DOHH2 (cell line): ENCODE data around the gene SF3B6.

ENCODE experiments used
- H3F3A ChIP-seq: fragments of 200-600 bp; sonication (generic), shearing (Covaris generic); 2 replicates; pipeline ENCODE4 v1.6.0; 2016; ENCODE audit warnings: antibody characterized with exemption, mild to moderate bottlenecking; ENCODE audit not compliant: control insufficient read depth, insufficient read depth
- H3K27ac ChIP-seq: fragments of 200-600 bp; sonication (generic); 2 replicates; pipeline ENCODE4 v1.5.1; 2014; ENCODE audit warnings: low read depth, mild to moderate bottlenecking, low read length, moderate library complexity
- H3K27me3 ChIP-seq: fragments of 200-600 bp; sonication (generic); 2 replicates; pipeline ENCODE4 v1.6.1; 2014; ENCODE audit warnings: mild to moderate bottlenecking, low read length, mixed read lengths; ENCODE audit not compliant: control insufficient read depth
- H3K36me3 ChIP-seq: fragments of 200-600 bp; sonication (generic); 2 replicates; pipeline ENCODE4 v1.6.1; 2014; ENCODE audit warnings: mild to moderate bottlenecking, low read length, moderate library complexity, mixed read lengths; ENCODE audit not compliant: control insufficient read depth
- H3K4me1 ChIP-seq: fragments of 200-600 bp; sonication (generic); 2 replicates; pipeline ENCODE4 v1.6.1; 2014; ENCODE audit warnings: mild to moderate bottlenecking, low read length, mixed read lengths; ENCODE audit not compliant: control insufficient read depth
- H3K4me2 ChIP-seq: fragments of 200-600 bp; sonication (generic); 2 replicates; pipeline ENCODE4 v1.6.0; 2014; ENCODE audit warnings: mild to moderate bottlenecking, low read length, moderate library complexity
- H3K4me3 ChIP-seq: fragments of 200-600 bp; sonication (generic); 2 replicates; pipeline ENCODE4 v1.5.1; 2014; ENCODE audit warnings: mild to moderate bottlenecking, low read length, mixed read lengths
- H3K79me2 ChIP-seq: fragments of 200-600 bp; sonication (generic); 2 replicates; pipeline ENCODE4 v1.6.1; 2014; ENCODE audit warnings: mild to moderate bottlenecking, low read length, mixed read lengths; ENCODE audit not compliant: control insufficient read depth
- H3K9me2 ChIP-seq: fragments of 200-600 bp; sonication (generic); replicated peaks from 2 replicates; pipeline ENCODE4 v1.6.1; 2014; ENCODE audit warnings: mild to moderate bottlenecking, low read length, mixed read lengths; ENCODE audit not compliant: control insufficient read depth
- H3K9me3 ChIP-seq: fragments of 200-600 bp; sonication (generic); 2 replicates; pipeline ENCODE4 v1.6.1; 2014; ENCODE audit warnings: antibody characterized with exemption, low read length, mixed read lengths; ENCODE audit not compliant: control insufficient read depth, insufficient read depth
- H4K20me1 ChIP-seq: fragments of 200-600 bp; sonication (generic); 2 replicates; pipeline ENCODE4 v1.6.0; 2014; ENCODE audit warnings: low read depth, mild to moderate bottlenecking, antibody characterized with exemption, low read length, moderate library complexity; ENCODE audit not compliant: control insufficient read depth, insufficient read depth
- CTCF ChIP-seq: fragments of 200-600 bp; sonication (generic); IDR thresholded peaks from one replicate; pipeline ENCODE4 v1.5.1; 2014; ENCODE audit warnings: antibody characterized with exemption, mild to moderate bottlenecking, low read depth, low read length; ENCODE audit not compliant: poor library complexity, severe bottlenecking
- EZH2phosphoT487 ChIP-seq: fragments of 200-600 bp; sonication (generic); IDR thresholded peaks from 2 replicates; pipeline ENCODE4 v1.6.1; 2017; ENCODE audit warnings: borderline replicate concordance, mild to moderate bottlenecking, antibody characterized with exemption, low read length, moderate library complexity, mixed read lengths

The SF3B6 gene

GRCh38 chr2:24122366-24123194 lies 46.5 kb upstream of the SF3B6 start:
- TF ChIP-seq EZH2phosphoT487, result no peak
- no peak for TF ChIP-seq CTCF
- peak overlapping the region; percentile 68 for H3K27ac ChIP-seq

GRCh38 chr2:24121469-24121868 lies 45.3 kb upstream of the SF3B6 start:
- Histone ChIP-seq H3K4me2 (no peak overlapping the region), H3K79me2 (peaks cover 27% of the 10 kb centered on the region), H3F3A (peaks cover 15% of the 10 kb centered on the region; the same call in 1 of the 2 replicates), H3K4me1 (peaks cover 30% of the 10 kb centered on the region), H4K20me1 (no peaks in the 10 kb centered on the region), H3K4me3 (no peak overlapping the region), H3K9me2 (no peaks in the 10 kb centered on the region), H3K9me3 (no peaks in the 10 kb centered on the region), H3K36me3 (no peaks in the 10 kb centered on the region), H3K27me3 (no peaks in the 10 kb centered on the region), H3K27ac (no peak overlapping the region)
- TF ChIP-seq EZH2phosphoT487 (no peak), CTCF (no peak)

More at GRCh38 chr2:24122366-24123194, 46.5 kb upstream of the SF3B6 start:
- no peaks in the 10 kb centered on the region for H3K27me3 ChIP-seq
- no peaks in the 10 kb centered on the region for H3K9me2 ChIP-seq
- peaks cover 31% of the 10 kb centered on the region for H3K4me1 ChIP-seq
- H3K79me2 ChIP-seq, result peaks cover 27% of the 10 kb centered on the region
- H3K4me3 ChIP-seq, result peak overlapping the region; percentile 87
- H3K9me3 ChIP-seq, result no peaks in the 10 kb centered on the region
- no peaks in the 10 kb centered on the region for H3K36me3 ChIP-seq
- peaks cover 15% of the 10 kb centered on the region; the same call in 1 of the 2 replicates for H3F3A ChIP-seq
- no peaks in the 10 kb centered on the region for H4K20me1 ChIP-seq
- H3K4me2 ChIP-seq, result peak overlapping the region; percentile 79

- Histone ChIP-seq H3K79me2 (peaks cover 24% of the 10 kb centered on the region), H3F3A (peaks cover 12% of the 10 kb centered on the region; the same call in 1 of the 2 replicates), H3K4me1 (peaks cover 26% of the 10 kb centered on the region), H3K9me3 (no peaks in the 10 kb centered on the region), H3K27ac (no peak overlapping the region), H3K4me3 (no peak overlapping the region), H3K36me3 (no peaks in the 10 kb centered on the region), H3K4me2 (no peak overlapping the region), H3K9me2 (no peaks in the 10 kb centered on the region), H4K20me1 (no peaks in the 10 kb centered on the region), H3K27me3 (no peaks in the 10 kb centered on the region)
- TF ChIP-seq EZH2phosphoT487 (no peak), CTCF (no peak)
Observed at GRCh38 chr2:24121066-24121465, 44.9 kb upstream of the SF3B6 start.
